ENCODE data around the gene PRAC2.

Gene PRAC2

GRCh38 chr17:48726114-48726915, 3.3 kb downstream of the PRAC2 start:
- no peak for DNase-seq (ENCODE audit: low read depth in 2 of 2)
- TF ChIP-seq CTCF (IDR thresholded peaks at IDR 0.05; ENCODE audit: low read depth, low read length) = no peak
- no peak overlapping the region for H3K4me3 ChIP-seq (replicated peaks in 1 of 2; ENCODE audit: low read depth in 2 of 2, low read length in 2 of 2)

GRCh38 chr17:48726916-48727286, 3.9 kb downstream of the PRAC2 start:
- TF ChIP-seq CTCF (IDR thresholded peaks at IDR 0.05; ENCODE audit: low read depth, low read length) = no peak
- no peak for DNase-seq (ENCODE audit: low read depth in 2 of 2)
- H3K4me3 ChIP-seq (replicated peaks in 1 of 2; ENCODE audit: low read depth in 2 of 2, low read length in 2 of 2) = no peak overlapping the region

GRCh38 chr17:48727415-48728175, 4.6 kb downstream of the PRAC2 start:
- DNase-seq (ENCODE audit: low read depth in 2 of 2) = no peak
- no peak for TF ChIP-seq CTCF (IDR thresholded peaks at IDR 0.05; ENCODE audit: low read depth, low read length)
- no peak overlapping the region for H3K4me3 ChIP-seq (replicated peaks in 1 of 2; ENCODE audit: low read depth in 2 of 2, low read length in 2 of 2)

GRCh38 chr17:48728232-48729231, 5.5 kb downstream of the PRAC2 start, which contains the start of gene HOXB13:
TSS of gene HOXB13 (minus strand) at chr17:48728750. CDS start at chr17:48728593, 157 bp downstream.
- peak in 1 of 2 donors; percentile 29 for DNase-seq (ENCODE audit: low read depth in 2 of 2)
- TF ChIP-seq CTCF (IDR thresholded peaks at IDR 0.05; ENCODE audit: low read depth, low read length) = no peak
- no peak within 1 kb of the TSS for H3K4me3 ChIP-seq (replicated peaks in 1 of 2; ENCODE audit: low read depth in 2 of 2, low read length in 2 of 2)

- H3K4me3 ChIP-seq (replicated peaks in 1 of 2; ENCODE audit: low read depth in 2 of 2, low read length in 2 of 2) = no peak overlapping the region
- no peak for TF ChIP-seq CTCF (IDR thresholded peaks at IDR 0.05; ENCODE audit: low read depth, low read length)
- DNase-seq (ENCODE audit: low read depth in 2 of 2) = no peak
Observed at GRCh38 chr17:48729335-48730239, 6.6 kb downstream of the PRAC2 start.
